HG03342 (cell line): ENCODE results near the gene MYH2.
"Not testable (repeated sequence)": the region's sequence is repeated elsewhere in the genome, so short reads cannot be mapped to it uniquely, and the experiment has no call there.

Source experiments
- ATAC-seq: cut with Tn5 transposase; IDR thresholded peaks from one replicate; pipeline ENCODE4 v1.9.1; 2021; ENCODE audit warnings: mild to moderate bottlenecking, moderate library complexity; ENCODE audit not compliant: unreplicated experiment

MYH2 gene

GRCh38 chr17:10549096-10549842, at the start of gene MYH2:
MYH2 (minus strand) TSS chr17:10549658; CDS start chr17:10547920, 1,738 bp downstream.
- ATAC-seq: no peak

GRCh38 chr17:10598621-10599020, 49.2 kb upstream of the MYH2 start:
- no peak for ATAC-seq

DNA sequence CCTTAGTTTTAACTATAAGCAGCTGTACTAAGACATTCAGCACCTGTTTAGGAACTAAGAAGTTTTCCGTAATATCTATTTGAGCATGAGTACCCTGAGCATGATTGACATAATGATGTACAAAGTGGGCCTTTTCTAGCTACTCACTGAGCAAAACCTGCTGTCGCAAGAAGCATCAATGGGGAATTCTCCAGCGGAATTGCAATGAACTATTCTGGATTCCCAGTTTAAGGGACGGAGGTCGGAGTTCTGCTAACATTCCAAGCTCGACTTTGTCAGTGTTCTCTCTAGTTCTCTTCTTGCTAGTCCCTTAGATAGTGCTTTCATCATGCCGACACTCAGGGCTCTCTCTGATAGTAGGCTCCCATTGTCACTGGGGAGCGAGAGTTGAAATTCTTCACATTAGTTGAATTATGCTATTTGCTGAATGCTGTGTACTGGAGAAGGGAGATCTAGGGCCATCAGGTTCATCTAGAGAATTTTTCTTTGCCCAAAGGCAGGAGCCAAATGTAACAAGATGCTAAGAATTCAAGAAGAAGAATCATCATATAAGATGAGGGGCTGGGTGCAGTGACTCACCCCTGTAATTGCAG, 40.2 kb upstream of the MYH2 start:
- ATAC-seq: no peak

DNA sequence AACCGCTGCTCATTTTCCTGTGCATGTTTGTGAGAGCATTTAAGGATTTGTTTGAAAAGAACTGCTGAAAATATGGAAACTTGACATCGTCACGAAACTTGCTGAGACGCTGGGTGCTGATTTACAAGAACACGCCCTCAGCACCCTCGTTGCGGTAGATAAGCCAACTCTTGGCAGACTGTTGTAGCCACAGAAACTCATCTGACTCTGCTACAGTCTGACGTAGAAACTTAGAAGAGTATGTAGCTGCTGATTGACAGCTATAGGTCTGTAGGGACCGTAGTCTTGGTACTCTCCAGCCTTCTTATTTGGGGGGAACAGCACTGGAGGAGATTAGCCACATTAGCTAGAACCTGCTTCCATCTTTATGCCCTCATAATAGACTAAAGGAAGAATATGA, 36.1 kb upstream of the MYH2 start:
- no peak for ATAC-seq

DNA sequence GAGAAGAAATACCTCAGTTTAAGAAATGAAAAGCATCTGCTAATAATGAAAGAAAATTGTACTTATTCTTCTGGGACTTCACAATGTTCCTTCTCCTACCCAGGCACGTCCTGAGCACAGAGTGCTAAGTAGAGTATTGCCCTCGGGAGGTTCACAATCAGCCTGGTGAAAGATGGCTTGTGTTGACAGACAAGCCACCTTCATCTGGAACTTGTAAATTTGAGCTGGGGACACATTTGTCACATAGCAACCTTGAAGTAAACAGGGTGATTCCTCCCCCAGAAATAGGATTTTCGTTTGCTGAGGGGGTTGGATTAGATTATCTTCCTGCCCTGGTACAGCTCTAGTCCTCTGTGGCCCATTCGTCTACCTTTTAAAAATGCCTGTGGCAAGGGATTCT, 34.4 kb upstream of the MYH2 start:
- no peak for ATAC-seq

DNA sequence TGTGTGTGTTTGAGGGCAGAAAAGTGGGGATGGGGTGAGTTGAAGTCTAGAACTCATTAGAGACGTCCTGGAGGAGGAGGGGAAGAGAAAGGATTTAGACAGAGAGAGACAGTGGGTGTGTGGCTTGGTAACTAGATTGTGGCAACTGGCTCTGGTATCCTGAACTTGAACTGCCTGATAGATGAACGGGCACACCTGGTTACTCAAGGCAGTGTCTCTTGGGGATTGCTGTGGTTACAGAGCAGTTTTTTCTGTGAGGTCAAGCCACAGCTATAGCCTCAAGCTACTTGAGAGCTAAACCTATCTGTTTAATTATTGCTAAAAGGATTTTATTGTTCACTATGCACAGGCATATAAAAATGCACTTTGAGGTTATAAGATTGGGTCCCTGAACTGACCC, 29.8 kb upstream of the MYH2 start:
- ATAC-seq: no peak

- ATAC-seq: no peak
Observed at GRCh38 chr17:10574324-10574723, 24.9 kb upstream of the MYH2 start.

DNA sequence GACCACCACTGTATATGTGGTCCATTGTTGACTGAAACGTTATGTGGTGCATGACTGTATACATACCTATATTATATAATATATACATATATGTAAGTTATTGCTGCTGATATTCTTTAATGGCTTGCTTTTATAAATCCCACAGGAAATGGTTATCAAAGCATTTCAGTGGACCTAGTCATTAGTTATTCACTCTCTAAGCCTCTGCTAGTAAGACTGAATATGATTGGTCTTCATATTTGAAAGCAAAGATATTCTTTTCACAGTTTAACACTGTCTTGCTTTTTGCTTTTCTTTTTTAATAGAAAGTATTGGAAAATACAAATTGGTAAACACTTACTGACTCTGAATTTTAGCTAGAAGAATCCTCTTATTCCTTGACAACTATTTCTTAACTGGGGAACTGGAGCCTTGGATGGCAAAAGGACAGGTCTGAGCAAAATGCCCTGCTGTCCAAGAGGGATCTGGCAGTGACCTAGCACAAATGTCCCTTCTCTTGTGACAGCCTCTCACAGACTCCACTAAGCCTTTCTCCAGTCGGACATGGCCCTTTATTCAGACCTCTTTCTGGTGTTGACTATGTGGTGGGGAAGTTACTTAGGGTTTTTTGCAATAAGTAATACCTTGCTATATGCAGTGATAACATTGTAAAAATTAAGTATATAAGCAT, 14.7 kb upstream of the MYH2 start:
- no peak for ATAC-seq

GRCh38 chr17:10558049-10558448, 8.6 kb upstream of the MYH2 start:
- ATAC-seq: no peak

DNA sequence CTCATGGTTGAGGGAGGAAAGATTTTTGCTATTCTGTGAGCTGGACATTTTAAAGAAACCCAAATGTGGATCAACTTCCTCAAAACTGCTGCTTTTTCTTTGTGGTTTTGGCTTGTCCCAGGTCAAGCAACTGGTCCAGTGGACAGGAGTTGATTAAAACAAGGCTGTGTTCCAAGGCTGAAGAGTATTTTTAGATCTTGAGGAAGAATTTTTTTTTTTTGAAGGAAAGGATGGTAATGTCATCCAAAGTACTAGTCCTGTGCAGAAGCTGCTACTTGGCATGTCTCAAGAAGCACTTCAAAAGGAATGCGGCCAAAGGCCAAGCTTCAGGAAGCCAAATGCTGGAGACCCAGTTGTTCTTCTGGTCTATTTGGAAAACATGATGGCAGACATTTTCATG, 8.0 kb upstream of the MYH2 start:
- no peak for ATAC-seq

- no peak for ATAC-seq
Observed at GRCh38 chr17:10556301-10557005, 7.0 kb upstream of the MYH2 start.

GRCh38 chr17:10550014-10550413, 556 bp upstream of the MYH2 start:
- no peak for ATAC-seq

DNA sequence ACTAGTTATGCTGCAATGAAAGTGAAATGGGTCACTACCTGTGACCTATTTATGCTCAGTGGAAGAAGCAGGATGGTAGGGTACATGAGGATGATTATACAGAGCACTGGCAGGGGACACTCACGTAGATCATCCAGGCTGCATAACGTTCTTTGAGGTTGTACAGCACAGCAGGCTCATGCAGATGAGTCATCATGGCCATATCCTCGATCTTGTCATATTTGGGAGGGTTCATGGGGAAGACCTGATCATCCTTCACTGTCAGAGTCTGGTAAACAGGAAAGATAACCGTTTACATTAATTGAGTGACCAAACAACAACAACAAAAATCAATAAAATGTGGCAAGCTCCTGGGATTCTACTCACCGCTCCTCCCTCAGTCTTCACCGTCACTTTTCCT, 2.1 kb downstream of the MYH2 start:
- ATAC-seq: no peak

- ATAC-seq: not testable (repeated sequence)
Observed at GRCh38 chr17:10543486-10543885, 6.0 kb downstream of the MYH2 start.

- ATAC-seq: not testable (repeated sequence)
Observed at GRCh38 chr17:10541179-10541578, 8.3 kb downstream of the MYH2 start.

GRCh38 chr17:10532026-10532425, 17.4 kb downstream of the MYH2 start:
- ATAC-seq: no peak

- no peak for ATAC-seq
Observed at GRCh38 chr17:10527419-10527818, 22.0 kb downstream of the MYH2 start.

DNA sequence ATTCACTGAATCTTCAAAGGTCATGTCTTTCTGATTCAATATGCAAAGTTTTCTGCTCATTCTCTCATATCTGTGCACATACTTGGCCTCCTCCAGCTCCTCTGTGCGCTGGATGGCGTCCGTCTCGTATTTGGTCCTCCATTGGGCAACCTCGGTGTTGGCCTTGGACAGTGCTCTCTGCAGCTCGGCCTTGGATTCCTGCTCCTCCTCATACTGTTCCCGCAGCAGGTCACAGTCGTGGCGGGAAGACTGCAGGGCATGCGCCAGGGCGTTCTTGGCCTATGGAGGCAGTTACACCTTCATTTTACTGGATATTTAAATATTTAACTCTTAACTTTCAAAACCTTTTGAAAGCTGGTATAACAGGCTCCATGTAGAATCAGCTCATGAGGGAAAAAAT, 22.9 kb downstream of the MYH2 start:
- ATAC-seq: no peak

- ATAC-seq: no peak
Observed at GRCh38 chr17:10523064-10523463, 26.4 kb downstream of the MYH2 start.

DNA sequence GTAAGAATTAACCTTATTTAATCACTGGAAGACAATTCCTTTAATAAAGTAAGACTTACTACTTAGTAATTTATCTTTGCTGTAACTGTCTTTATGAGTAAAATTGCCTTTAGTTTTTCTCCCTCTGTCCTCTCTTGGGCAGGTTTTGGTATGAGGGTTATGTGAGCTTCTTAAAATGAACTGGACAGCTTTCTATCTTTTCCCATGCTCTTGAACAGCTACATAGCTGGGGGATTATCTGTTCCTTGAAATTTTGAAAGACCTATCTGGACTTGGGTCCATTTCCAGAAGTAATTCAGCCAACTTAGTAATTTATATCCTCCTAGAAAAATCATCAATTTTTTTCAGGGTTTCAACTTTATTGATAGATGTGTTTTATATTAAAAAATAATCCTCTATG, 27.5 kb downstream of the MYH2 start:
- no peak for ATAC-seq

- ATAC-seq: no peak
Observed at GRCh38 chr17:10518271-10519037, 31.0 kb downstream of the MYH2 start, which contains the start of gene MYH1. MYH1 (minus strand) TSS chr17:10518542; CDS start chr17:10516642, 1,900 bp downstream.
